ENCODE results near the gene ALKBH5.
A peak's percentile ranks its signal among the peaks of the same experiment; 100 is the strongest.
"Not testable (repeated sequence)": the region's sequence is repeated elsewhere in the genome, so short reads cannot be mapped to it uniquely, and the experiment has no call there.

ALKBH5 gene

GRCh38 chr17:18186627-18186982 lies 3.0 kb downstream of the ALKBH5 start:
- DNase-seq, result no peak

GRCh38 chr17:18187226-18187625 lies 3.6 kb downstream of the ALKBH5 start:
- DNase-seq, result no peak

GRCh38 chr17:18187821-18188761 lies 4.5 kb downstream of the ALKBH5 start:
- DNase-seq, result no peak

GRCh38 chr17:18190628-18191235 lies 7.1 kb downstream of the ALKBH5 start:
- no peak for DNase-seq

- DNase-seq, result no peak
These were observed 7.6 kb downstream of the ALKBH5 start for GRCh38 chr17:18191236-18191667.

- DNase-seq, result no peak
These were observed 8.3 kb downstream of the ALKBH5 start for GRCh38 chr17:18191967-18192366.

GRCh38 chr17:18194394-18194793 lies 10.8 kb downstream of the ALKBH5 start:
- DNase-seq, result no peak

GRCh38 chr17:18194804-18195203 lies 11.2 kb downstream of the ALKBH5 start:
- DNase-seq, result no peak

GRCh38 chr17:18195246-18195645 lies 11.6 kb downstream of the ALKBH5 start:
- DNase-seq, result no peak

GRCh38 chr17:18197535-18198194 lies 14.0 kb downstream of the ALKBH5 start:
- no peak for DNase-seq

- DNase-seq, result no peak
These were observed 14.9 kb downstream of the ALKBH5 start for GRCh38 chr17:18198530-18198929.

GRCh38 chr17:18201108-18201507 lies 17.5 kb downstream of the ALKBH5 start:
- DNase-seq, result no peak

- no peak for DNase-seq
These were observed 19.7 kb downstream of the ALKBH5 start for GRCh38 chr17:18203308-18203707.

- DNase-seq, result no peak
These were observed 22.2 kb downstream of the ALKBH5 start for GRCh38 chr17:18205861-18206260.

- no peak for DNase-seq
These were observed 23.3 kb downstream of the ALKBH5 start for GRCh38 chr17:18206962-18207361.

- DNase-seq, result no peak
These were observed 24.5 kb downstream of the ALKBH5 start for GRCh38 chr17:18208092-18208491.

GRCh38 chr17:18213666-18214270 lies 30.1 kb downstream of the ALKBH5 start:
- DNase-seq, result no peak

GRCh38 chr17:18216906-18217305 lies 33.3 kb downstream of the ALKBH5 start:
- not testable (repeated sequence) for DNase-seq

GRCh38 chr17:18217412-18218015 lies 33.9 kb downstream of the ALKBH5 start:
- DNase-seq, result peak; percentile 27

- no peak for DNase-seq
These were observed 35.3 kb downstream of the ALKBH5 start for GRCh38 chr17:18218756-18219415.

GRCh38 chr17:18224053-18224386 lies 40.4 kb downstream of the ALKBH5 start:
- no peak for DNase-seq

- DNase-seq, result no peak
These were observed 40.9 kb downstream of the ALKBH5 start for GRCh38 chr17:18224387-18225120.

Measured in NCI-H1092 treated with DMSO at 0.1 percent for 48 hours (cell line).